ENCODE results near the gene HPS4. TPM values are rescaled to one million over a fixed set of nuclear protein-coding genes. Genes with fewer than 3 reads are reported as not detected.

The HPS4 gene
- polyA plus RNA-seq, 1 experiment: 22.5 TPM

GRCh38 chr22:26462641-26463040, 20.9 kb downstream of the HPS4 start:
- Histone ChIP-seq H3K36me3 (ENCODE audit: control insufficient read depth, insufficient read depth, low read length) (peaks cover 13% of the 10 kb centered on the region), H3K4me3 (ENCODE audit: low read depth, low read length) (no peak overlapping the region), H3K27me3 (ENCODE audit: control insufficient read depth, insufficient read depth, low read length) (no peaks in the 10 kb centered on the region)
- POLR2A ChIA-PET: no interaction called here
- CTCF ChIA-PET: interaction anchor here (1.0 to 9.2 kb wide), 14 partner anchors 8 to 203 kb away, joined by 3 to 103 read pairs (median 12); no protein-coding TSS in a partner anchor
- no peak for TF ChIP-seq CTCF (IDR thresholded peaks at IDR 0.05; ENCODE audit: insufficient read depth, low read depth, low read length)
- DNase-seq (ENCODE audit: low read depth): no peak

- no peak for DNase-seq (ENCODE audit: low read depth)
- Histone ChIP-seq H3K36me3 (ENCODE audit: control insufficient read depth, insufficient read depth, low read length) (peaks cover 16% of the 10 kb centered on the region), H3K27me3 (ENCODE audit: control insufficient read depth, insufficient read depth, low read length) (no peaks in the 10 kb centered on the region), H3K4me3 (ENCODE audit: low read depth, low read length) (no peak overlapping the region)
- POLR2A ChIA-PET: no interaction called here
- no peak for TF ChIP-seq CTCF (IDR thresholded peaks at IDR 0.05; ENCODE audit: insufficient read depth, low read depth, low read length)
- CTCF ChIA-PET: interaction anchor here (0.9 to 9.2 kb wide), 22 partner anchors 9 to 162 kb away, joined by 3 to 103 read pairs (median 8); no protein-coding TSS in a partner anchor
Measured at GRCh38 chr22:26462051-26462450, 21.5 kb downstream of the HPS4 start.

- CTCF ChIA-PET: interaction anchor here (0.9 to 9.2 kb wide), 34 partner anchors 9 to 205 kb away, joined by 3 to 103 read pairs (median 6); no protein-coding TSS in a partner anchor
- peak; percentile 87 for TF ChIP-seq CTCF (IDR thresholded peaks at IDR 0.05; ENCODE audit: insufficient read depth, low read depth, low read length)
- Histone ChIP-seq H3K27me3 (ENCODE audit: control insufficient read depth, insufficient read depth, low read length) (no peaks in the 10 kb centered on the region), H3K4me3 (ENCODE audit: low read depth, low read length) (no peak overlapping the region), H3K36me3 (ENCODE audit: control insufficient read depth, insufficient read depth, low read length) (peaks cover 16% of the 10 kb centered on the region)
- POLR2A ChIA-PET: no interaction called here
- DNase-seq (ENCODE audit: low read depth): no peak
Measured at GRCh38 chr22:26461188-26461810, 22.3 kb downstream of the HPS4 start.

- DNase-seq (ENCODE audit: low read depth): no peak
- H3K36me3 ChIP-seq (ENCODE audit: control insufficient read depth, insufficient read depth, low read length): peaks cover 12% of the 10 kb centered on the region
- ChIA-PET CTCF (interaction anchor here (0.5 to 9.2 kb wide), 25 partner anchors 8 to 796 kb away, joined by 3 to 103 read pairs (median 7); no protein-coding TSS in a partner anchor), POLR2A (no interaction called here)
- H3K27me3 ChIP-seq (ENCODE audit: control insufficient read depth, insufficient read depth, low read length): no peaks in the 10 kb centered on the region
- no peak for TF ChIP-seq CTCF (IDR thresholded peaks at IDR 0.05; ENCODE audit: insufficient read depth, low read depth, low read length)
- no peak overlapping the region for H3K4me3 ChIP-seq (ENCODE audit: low read depth, low read length)
Measured at GRCh38 chr22:26460202-26460601, 23.4 kb downstream of the HPS4 start.

- CTCF ChIA-PET: no interaction called here
- no peak for TF ChIP-seq CTCF (IDR thresholded peaks at IDR 0.05; ENCODE audit: insufficient read depth, low read depth, low read length)
- Histone ChIP-seq H3K36me3 (ENCODE audit: control insufficient read depth, insufficient read depth, low read length) (peaks cover 18% of the 10 kb centered on the region), H3K27me3 (ENCODE audit: control insufficient read depth, insufficient read depth, low read length) (no peaks in the 10 kb centered on the region), H3K4me3 (ENCODE audit: low read depth, low read length) (no peak overlapping the region)
- no peak for DNase-seq (ENCODE audit: low read depth)
- POLR2A ChIA-PET: no interaction called here
Measured at GRCh38 chr22:26457661-26458272, 25.8 kb downstream of the HPS4 start.
